ENCODE results near the gene LCN12.

The LCN12 gene

DNA sequence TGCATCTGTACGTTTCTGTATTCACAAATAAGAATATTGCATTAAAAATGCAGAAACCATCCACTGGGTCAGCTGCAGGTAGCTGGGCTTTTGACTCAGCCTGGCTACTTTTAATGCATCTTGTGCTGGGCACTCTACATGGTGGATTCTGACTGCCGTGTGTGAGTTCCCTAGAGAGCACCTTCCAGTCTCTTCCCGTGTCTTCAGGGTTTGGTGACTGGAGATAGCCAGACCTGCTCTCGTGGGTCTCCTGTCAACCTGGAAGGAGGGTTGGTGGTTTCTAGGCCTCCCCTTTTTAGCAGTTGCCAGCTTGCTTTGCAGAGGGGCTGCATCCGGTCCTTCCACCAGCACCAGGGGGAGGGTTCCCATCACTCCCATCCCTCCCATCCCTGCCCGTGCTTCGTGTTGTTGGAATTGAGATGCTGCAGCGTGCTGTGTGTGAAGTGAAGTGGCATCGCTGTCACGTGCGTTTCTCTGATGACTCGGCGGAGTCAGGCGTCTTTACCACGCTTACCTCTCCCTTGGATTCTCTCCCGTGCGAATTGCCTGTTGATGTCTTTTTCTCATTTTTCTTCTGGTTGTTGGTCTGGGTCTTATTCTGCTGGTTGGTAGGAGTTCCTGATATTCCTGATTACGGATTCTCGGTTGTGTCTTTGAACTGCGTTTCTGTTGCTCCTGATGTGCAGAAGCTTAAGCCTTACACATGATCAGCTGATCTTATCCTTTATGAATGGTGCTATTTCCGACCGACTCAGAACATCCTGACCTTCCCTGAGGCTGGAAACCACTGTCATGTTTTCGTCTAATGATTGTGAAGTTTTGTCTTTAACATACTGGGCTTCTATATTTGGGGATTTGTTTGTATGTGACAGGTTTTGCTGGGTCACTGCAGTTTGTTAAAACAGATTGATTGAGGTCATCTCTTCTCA is 24.5 kb upstream of the LCN12 start:
- no peak overlapping the region for H3K4me3 ChIP-seq (ENCODE audit: low read depth, low read length)
- TF ChIP-seq, protein P1, sequence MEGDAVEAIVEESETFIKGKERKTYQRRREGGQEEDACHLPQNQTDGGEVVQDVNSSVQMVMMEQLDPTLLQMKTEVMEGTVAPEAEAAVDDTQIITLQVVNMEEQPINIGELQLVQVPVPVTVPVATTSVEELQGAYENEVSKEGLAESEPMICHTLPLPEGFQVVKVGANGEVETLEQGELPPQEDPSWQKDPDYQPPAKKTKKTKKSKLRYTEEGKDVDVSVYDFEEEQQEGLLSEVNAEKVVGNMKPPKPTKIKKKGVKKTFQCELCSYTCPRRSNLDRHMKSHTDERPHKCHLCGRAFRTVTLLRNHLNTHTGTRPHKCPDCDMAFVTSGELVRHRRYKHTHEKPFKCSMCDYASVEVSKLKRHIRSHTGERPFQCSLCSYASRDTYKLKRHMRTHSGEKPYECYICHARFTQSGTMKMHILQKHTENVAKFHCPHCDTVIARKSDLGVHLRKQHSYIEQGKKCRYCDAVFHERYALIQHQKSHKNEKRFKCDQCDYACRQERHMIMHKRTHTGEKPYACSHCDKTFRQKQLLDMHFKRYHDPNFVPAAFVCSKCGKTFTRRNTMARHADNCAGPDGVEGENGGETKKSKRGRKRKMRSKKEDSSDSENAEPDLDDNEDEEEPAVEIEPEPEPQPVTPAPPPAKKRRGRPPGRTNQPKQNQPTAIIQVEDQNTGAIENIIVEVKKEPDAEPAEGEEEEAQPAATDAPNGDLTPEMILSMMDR (IDR thresholded peaks at IDR 0.05; ENCODE audit: borderline replicate concordance, insufficient read depth, low read depth, low read length) = no peak

DNA sequence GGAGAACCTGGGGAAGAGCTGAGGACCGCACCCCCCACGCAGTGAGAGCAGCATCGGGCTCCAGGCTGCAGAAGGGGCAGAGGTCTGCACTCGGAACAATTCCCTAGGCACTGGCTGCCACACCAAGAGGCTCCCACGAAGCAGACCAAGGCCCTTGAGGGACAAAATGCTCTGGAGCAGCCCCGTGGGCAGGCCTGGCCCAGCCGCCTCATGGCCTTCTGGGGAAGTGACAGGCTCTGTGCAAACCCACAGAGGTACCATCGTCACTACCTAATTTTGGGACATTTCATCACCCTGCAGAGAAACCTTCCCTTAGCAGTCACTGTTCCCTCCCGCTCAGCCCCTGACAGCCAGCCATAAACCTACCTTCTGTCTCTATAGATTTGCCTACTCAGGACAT is 23.5 kb upstream of the LCN12 start:
- TF ChIP-seq, protein P1 (IDR thresholded peaks at IDR 0.05; ENCODE audit: borderline replicate concordance, insufficient read depth, low read depth, low read length) = no peak
- no peak overlapping the region for H3K4me3 ChIP-seq (ENCODE audit: low read depth, low read length)

DNA sequence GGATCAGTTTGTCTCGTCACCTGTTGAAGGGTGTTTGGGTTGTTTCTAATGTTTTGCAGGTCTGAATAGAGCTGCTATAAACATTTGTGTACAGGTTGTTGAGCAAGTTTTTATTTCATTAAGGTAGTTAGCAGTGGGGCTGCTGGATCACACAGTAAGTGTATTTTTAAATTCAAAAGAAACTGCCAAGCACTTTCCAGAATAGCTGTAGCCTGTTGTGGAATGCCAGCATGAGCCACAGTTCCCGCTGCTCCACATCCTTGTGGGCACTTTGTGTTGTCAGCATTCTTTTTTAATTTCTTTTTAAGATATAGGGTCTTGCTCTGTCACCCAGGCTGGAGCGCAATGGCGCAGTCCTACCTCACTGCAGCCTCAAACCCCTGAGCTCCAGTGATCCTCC is 22.1 kb upstream of the LCN12 start:
- TF ChIP-seq, protein P1 (IDR thresholded peaks at IDR 0.05; ENCODE audit: borderline replicate concordance, insufficient read depth, low read depth, low read length) = no peak
- H3K4me3 ChIP-seq (ENCODE audit: low read depth, low read length) = no peak overlapping the region

DNA sequence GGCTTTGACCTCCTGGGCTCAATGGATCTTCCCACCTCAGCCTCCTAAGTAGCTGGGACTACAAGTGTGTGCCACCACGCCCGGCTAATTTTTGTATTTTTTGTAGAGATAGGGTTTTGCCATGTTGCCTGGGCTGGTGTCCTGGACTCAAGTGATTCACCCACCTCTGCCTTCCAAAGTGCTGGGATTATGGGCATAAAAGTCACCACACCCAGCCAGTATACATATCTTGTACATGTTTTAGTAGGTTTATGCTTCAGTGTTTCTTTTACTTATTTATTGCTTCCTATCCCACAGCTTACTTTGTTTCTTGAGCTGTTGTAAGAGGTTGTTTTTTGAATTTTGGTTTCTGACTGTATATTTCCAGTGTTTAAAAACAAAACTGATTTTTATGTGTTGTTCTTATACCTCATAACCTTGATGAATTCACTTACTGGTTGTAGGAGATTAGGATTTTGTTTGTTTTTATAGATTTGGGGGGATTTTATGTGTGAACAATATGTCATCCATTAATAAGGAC is 20.4 kb upstream of the LCN12 start:
- no peak overlapping the region for H3K4me3 ChIP-seq (ENCODE audit: low read depth, low read length)
- TF ChIP-seq, protein P1 (IDR thresholded peaks at IDR 0.05; ENCODE audit: borderline replicate concordance, insufficient read depth, low read depth, low read length) = no peak

DNA sequence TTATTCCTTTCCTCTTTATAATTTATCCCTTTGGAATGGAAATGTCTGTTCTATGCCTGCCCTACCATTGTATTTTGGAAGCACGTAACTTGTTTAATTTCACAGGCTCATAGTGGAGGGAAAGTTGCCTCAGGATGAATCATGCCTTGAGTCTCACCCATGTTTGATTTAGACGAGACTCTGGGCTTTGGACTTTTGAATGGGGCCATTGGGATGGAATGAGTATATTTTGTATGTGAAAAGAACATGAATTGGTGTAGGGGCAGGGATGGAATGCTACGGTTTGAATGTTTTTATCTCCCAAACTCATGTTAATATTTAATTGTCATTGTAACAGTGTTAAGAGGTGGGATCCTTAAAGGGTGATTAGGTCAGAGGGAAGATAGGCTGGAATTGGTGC is 17.8 kb upstream of the LCN12 start:
- TF ChIP-seq, protein P1 (IDR thresholded peaks at IDR 0.05; ENCODE audit: borderline replicate concordance, insufficient read depth, low read depth, low read length) = no peak

DNA sequence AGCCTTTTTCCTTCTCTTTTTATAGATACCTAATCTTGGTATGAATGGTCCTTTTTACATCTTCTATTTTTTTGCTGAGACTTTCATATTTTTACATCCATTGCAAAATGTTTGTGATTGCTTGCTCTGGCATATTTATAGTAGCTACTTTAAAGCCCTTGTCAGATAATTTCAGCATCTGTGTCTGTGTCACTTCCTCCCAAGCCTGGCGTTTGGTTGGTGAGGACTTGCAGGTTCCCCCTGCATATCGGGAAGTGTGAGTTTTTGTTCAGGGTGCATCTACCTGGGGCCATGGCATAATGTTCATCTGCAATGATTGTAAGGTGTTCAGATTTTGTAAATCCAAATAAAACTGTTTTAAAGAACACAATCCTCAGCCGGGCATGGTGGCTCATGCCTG is 16.4 kb upstream of the LCN12 start:
- TF ChIP-seq, protein P1 (IDR thresholded peaks at IDR 0.05; ENCODE audit: borderline replicate concordance, insufficient read depth, low read depth, low read length) = no peak
- no peak overlapping the region for H3K4me3 ChIP-seq (ENCODE audit: low read depth, low read length)

More for the DNA sequence above, 17.8 kb upstream of the LCN12 start:
- H3K4me3 ChIP-seq (ENCODE audit: low read depth, low read length) = no peak overlapping the region

Measured in GM12875 (cell line).